ENCODE data around the gene MIER2. TPM values are rescaled to one million over a fixed set of nuclear protein-coding genes. Genes with fewer than 3 reads are reported as not detected.

The MIER2 gene
- total RNA-seq, 1 donor from 2014 or later, result 12.7 TPM

GRCh38 chr19:373391-374182 lies 29.0 kb upstream of the MIER2 start:
- no peak overlapping the region for H3K4me3 ChIP-seq (ENCODE audit: low read depth, low read length)

GRCh38 chr19:372306-372890 lies 27.8 kb upstream of the MIER2 start:
- Histone ChIP-seq H3K4me3 (ENCODE audit: low read depth, low read length) (no peak overlapping the region), H3K27me3 (ENCODE audit: control insufficient read depth, insufficient read depth, low read length) (peaks cover 56% of the 10 kb centered on the region), H3K36me3 (ENCODE audit: control insufficient read depth, insufficient read depth, low read length) (no peaks in the 10 kb centered on the region)
- no peak for TF ChIP-seq CTCF (IDR thresholded peaks at IDR 0.05; ENCODE audit: insufficient read depth, low read length, poor library complexity, severe bottlenecking)
- no peak for DNase-seq (ENCODE audit: low read depth)

More at GRCh38 chr19:373391-374182, 29.0 kb upstream of the MIER2 start:
- H3K27me3 ChIP-seq (ENCODE audit: control insufficient read depth, insufficient read depth, low read length), result peaks cover 53% of the 10 kb centered on the region
- no peak for DNase-seq (ENCODE audit: low read depth)
- no peak for TF ChIP-seq CTCF (IDR thresholded peaks at IDR 0.05; ENCODE audit: insufficient read depth, low read length, poor library complexity, severe bottlenecking)
- H3K36me3 ChIP-seq (ENCODE audit: control insufficient read depth, insufficient read depth, low read length), result no peaks in the 10 kb centered on the region

GRCh38 chr19:371501-372168 lies 27.0 kb upstream of the MIER2 start:
- TF ChIP-seq CTCF (IDR thresholded peaks at IDR 0.05; ENCODE audit: insufficient read depth, low read length, poor library complexity, severe bottlenecking), result no peak
- H3K4me3 ChIP-seq (ENCODE audit: low read depth, low read length), result no peak overlapping the region
- no peak for DNase-seq (ENCODE audit: low read depth)
- H3K27me3 ChIP-seq (ENCODE audit: control insufficient read depth, insufficient read depth, low read length), result peaks cover 56% of the 10 kb centered on the region
- H3K36me3 ChIP-seq (ENCODE audit: control insufficient read depth, insufficient read depth, low read length), result no peaks in the 10 kb centered on the region

- peaks cover 53% of the 10 kb centered on the region for H3K27me3 ChIP-seq (ENCODE audit: control insufficient read depth, insufficient read depth, low read length)
- H3K36me3 ChIP-seq (ENCODE audit: control insufficient read depth, insufficient read depth, low read length), result no peaks in the 10 kb centered on the region
- TF ChIP-seq CTCF (IDR thresholded peaks at IDR 0.05; ENCODE audit: insufficient read depth, low read length, poor library complexity, severe bottlenecking), result no peak
- DNase-seq (ENCODE audit: low read depth), result no peak
- no peak overlapping the region for H3K4me3 ChIP-seq (ENCODE audit: low read depth, low read length)
These were observed 26.2 kb upstream of the MIER2 start for GRCh38 chr19:370641-371330.

- no peaks in the 10 kb centered on the region for H3K36me3 ChIP-seq (ENCODE audit: control insufficient read depth, insufficient read depth, low read length)
- peaks cover 57% of the 10 kb centered on the region for H3K27me3 ChIP-seq (ENCODE audit: control insufficient read depth, insufficient read depth, low read length)
- no peak overlapping the region for H3K4me3 ChIP-seq (ENCODE audit: low read depth, low read length)
- DNase-seq (ENCODE audit: low read depth), result no peak
- no peak for TF ChIP-seq CTCF (IDR thresholded peaks at IDR 0.05; ENCODE audit: insufficient read depth, low read length, poor library complexity, severe bottlenecking)
These were observed 25.3 kb upstream of the MIER2 start for GRCh38 chr19:369876-370275.

All from kidney epithelial cell (primary cell).